Measurements from ENCODE around the gene BUB1B.

DNA sequence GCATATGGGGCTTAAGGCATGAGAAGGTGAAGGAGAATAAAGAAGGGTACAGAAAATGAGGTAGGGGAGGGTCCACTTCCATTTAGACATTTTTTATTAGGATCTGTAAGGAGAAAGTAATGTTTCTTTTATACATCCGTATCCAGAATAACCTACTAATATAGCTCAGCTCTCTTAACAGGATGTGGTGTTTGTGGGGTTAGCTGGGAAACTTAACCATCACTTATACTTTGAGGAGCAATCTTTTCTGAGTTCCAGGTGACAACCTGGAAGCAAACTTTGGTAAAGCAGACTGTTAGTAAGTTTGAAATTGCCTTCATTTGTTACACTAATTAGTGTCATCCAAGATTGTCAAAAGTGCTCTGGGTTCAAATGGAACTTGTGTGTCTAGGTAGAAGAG is 36.6 kb downstream of the BUB1B start:
- TF ChIP-seq, protein P1, sequence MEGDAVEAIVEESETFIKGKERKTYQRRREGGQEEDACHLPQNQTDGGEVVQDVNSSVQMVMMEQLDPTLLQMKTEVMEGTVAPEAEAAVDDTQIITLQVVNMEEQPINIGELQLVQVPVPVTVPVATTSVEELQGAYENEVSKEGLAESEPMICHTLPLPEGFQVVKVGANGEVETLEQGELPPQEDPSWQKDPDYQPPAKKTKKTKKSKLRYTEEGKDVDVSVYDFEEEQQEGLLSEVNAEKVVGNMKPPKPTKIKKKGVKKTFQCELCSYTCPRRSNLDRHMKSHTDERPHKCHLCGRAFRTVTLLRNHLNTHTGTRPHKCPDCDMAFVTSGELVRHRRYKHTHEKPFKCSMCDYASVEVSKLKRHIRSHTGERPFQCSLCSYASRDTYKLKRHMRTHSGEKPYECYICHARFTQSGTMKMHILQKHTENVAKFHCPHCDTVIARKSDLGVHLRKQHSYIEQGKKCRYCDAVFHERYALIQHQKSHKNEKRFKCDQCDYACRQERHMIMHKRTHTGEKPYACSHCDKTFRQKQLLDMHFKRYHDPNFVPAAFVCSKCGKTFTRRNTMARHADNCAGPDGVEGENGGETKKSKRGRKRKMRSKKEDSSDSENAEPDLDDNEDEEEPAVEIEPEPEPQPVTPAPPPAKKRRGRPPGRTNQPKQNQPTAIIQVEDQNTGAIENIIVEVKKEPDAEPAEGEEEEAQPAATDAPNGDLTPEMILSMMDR (IDR thresholded peaks at IDR 0.05; ENCODE audit: low read depth, low read length) = no peak
- TF ChIP-seq EZH2phosphoT487 (IDR thresholded peaks at IDR 0.05; ENCODE audit: low read depth) = no peak
